ENCODE results near the gene NEUROD6.
A peak's percentile ranks its signal among the peaks of the same experiment; 100 is the strongest.

Gene NEUROD6

GRCh38 chr7:31340603-31341002, at the start of gene NEUROD6:
Gene NEUROD6, minus strand, starts transcription at chr7:31340726. Its CDS starts 1,458 bp downstream, at chr7:31339268.
- DNase-seq, result no peak

GRCh38 chr7:31384466-31384865, 43.9 kb upstream of the NEUROD6 start:
- no peak for DNase-seq

- no peak for DNase-seq
These were observed 42.2 kb upstream of the NEUROD6 start for GRCh38 chr7:31382722-31383121.

- peak; percentile 24 for DNase-seq
These were observed 33.1 kb upstream of the NEUROD6 start for GRCh38 chr7:31373337-31374289.

- DNase-seq, result no peak
These were observed 31.9 kb upstream of the NEUROD6 start for GRCh38 chr7:31372231-31372959.

- no peak for DNase-seq
These were observed 31.1 kb upstream of the NEUROD6 start for GRCh38 chr7:31371621-31372020.

- no peak for DNase-seq
These were observed 30.1 kb upstream of the NEUROD6 start for GRCh38 chr7:31370609-31371008.

GRCh38 chr7:31368620-31369019, 28.1 kb upstream of the NEUROD6 start:
- no peak for DNase-seq

GRCh38 chr7:31363496-31363895, 23.0 kb upstream of the NEUROD6 start:
- no peak for DNase-seq

GRCh38 chr7:31363051-31363450, 22.5 kb upstream of the NEUROD6 start:
- no peak for DNase-seq

GRCh38 chr7:31362401-31362800, 21.9 kb upstream of the NEUROD6 start:
- no peak for DNase-seq

- no peak for DNase-seq
These were observed 17.9 kb upstream of the NEUROD6 start for GRCh38 chr7:31358467-31358866.

- DNase-seq, result no peak
These were observed 4.9 kb upstream of the NEUROD6 start for GRCh38 chr7:31345421-31345820.

GRCh38 chr7:31343516-31344305, 3.2 kb upstream of the NEUROD6 start:
- no peak for DNase-seq

- no peak for DNase-seq
These were observed 615 bp upstream of the NEUROD6 start for GRCh38 chr7:31341141-31341540.

- DNase-seq, result no peak
These were observed 475 bp downstream of the NEUROD6 start for GRCh38 chr7:31340051-31340450.

GRCh38 chr7:31338706-31339105, 1.8 kb downstream of the NEUROD6 start:
- no peak for DNase-seq

GRCh38 chr7:31337002-31337565, 3.4 kb downstream of the NEUROD6 start:
- DNase-seq, result no peak

GRCh38 chr7:31336202-31337001, 4.1 kb downstream of the NEUROD6 start:
- DNase-seq, result no peak

- DNase-seq, result no peak
These were observed 4.7 kb downstream of the NEUROD6 start for GRCh38 chr7:31335884-31336201.

GRCh38 chr7:31335161-31335856, 5.2 kb downstream of the NEUROD6 start:
- DNase-seq, result no peak
